HL-60 (cell line): ENCODE results near the gene TEX35.

Source experiments
- CTCF ChIP-seq: IDR thresholded peaks from one replicate; pipeline ENCODE4 v1.5.1; 2011; ENCODE audit warnings: low read length, control low read depth, inconsistent platforms; ENCODE audit not compliant: insufficient read depth
- GABPA ChIP-seq: IDR thresholded peaks from 2 replicates; pipeline ENCODE4 v1.6.1; 2012; ENCODE audit warnings: low read depth
- POLR2AphosphoS5 ChIP-seq: IDR thresholded peaks from 2 replicates; pipeline ENCODE4 v1.6.1; 2012; ENCODE audit warnings: low read depth

- TF ChIP-seq CTCF: no peak
- no peak for TF ChIP-seq POLR2AphosphoS5
- TF ChIP-seq GABPA: no peak
These were observed 17.8 kb upstream of the TEX35 start for GRCh38 chr1:178495158-178495557.
